ENCODE results near the gene PTEN. TPM values are rescaled to one million over a fixed set of nuclear protein-coding genes. Genes with fewer than 3 reads are reported as not detected.
"Not testable (repeated sequence)": the region's sequence is repeated elsewhere in the genome, so short reads cannot be mapped to it uniquely, and the experiment has no call there.

PTEN gene
- total RNA-seq, 1 donor, result 171 TPM

DNA sequence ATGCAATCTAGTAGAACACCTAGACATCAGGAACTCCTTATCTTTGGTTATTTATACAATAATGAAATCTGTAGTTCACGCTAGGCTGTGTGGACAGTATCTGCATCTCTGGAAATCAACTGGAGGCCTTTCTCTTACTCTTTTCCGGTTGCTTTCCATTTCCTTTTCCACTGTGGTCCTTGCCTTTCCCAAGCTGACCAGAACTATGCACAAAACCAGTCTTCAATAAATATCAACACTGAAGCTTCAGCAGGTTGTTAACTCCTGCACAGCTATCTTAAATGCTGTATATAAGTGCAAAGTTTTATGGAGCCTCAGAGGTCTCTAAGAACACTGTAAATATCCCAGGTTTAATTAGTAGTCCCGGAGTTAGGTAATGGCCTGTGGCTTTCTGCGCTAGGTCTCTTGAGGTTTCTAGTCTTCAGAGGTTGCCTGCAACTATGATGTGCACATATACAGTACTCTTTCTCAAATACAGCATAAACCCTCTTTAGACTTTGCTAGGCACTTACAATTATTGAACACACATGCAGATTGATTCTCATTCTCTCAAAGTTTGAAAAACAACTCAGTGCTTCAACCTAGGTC lies 2.5 kb upstream of the PTEN start:
- Histone ChIP-seq H3K4me1 (ENCODE audit: insufficient read depth, low read length) (peaks cover 19% of the 10 kb centered on the region), H3K4me3 (ENCODE audit: low read length) (no peak overlapping the region), H3K9me3 (ENCODE audit: low read depth, low read length) (no peaks in the 10 kb centered on the region), H3K27me3 (ENCODE audit: insufficient read depth, low read length) (no peaks in the 10 kb centered on the region)

DNA sequence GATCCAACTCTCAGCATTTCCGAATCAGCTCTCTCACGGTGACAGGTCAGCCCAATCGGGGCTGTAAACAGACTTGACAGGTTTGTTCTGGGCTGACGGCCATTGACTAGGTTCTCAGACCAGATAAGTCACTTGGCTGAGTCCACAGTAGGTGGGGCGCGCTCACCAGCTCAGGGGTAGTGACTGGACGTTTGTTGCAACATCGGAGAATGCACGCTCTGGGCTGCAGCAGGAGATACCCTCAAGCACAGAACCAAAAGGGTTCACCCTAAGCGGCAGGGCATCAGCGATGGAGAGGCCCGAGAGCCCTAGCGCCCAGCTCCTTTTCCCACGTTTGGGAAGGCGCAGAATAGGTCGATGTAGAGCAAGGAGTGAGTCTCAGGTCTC lies 1.9 kb upstream of the PTEN start:
- Histone ChIP-seq H3K4me3 (ENCODE audit: low read length) (peak overlapping the region; percentile 86), H3K9me3 (ENCODE audit: low read depth, low read length) (no peaks in the 10 kb centered on the region), H3K4me1 (ENCODE audit: insufficient read depth, low read length) (peaks cover 19% of the 10 kb centered on the region), H3K27me3 (ENCODE audit: insufficient read depth, low read length) (no peaks in the 10 kb centered on the region)

DNA sequence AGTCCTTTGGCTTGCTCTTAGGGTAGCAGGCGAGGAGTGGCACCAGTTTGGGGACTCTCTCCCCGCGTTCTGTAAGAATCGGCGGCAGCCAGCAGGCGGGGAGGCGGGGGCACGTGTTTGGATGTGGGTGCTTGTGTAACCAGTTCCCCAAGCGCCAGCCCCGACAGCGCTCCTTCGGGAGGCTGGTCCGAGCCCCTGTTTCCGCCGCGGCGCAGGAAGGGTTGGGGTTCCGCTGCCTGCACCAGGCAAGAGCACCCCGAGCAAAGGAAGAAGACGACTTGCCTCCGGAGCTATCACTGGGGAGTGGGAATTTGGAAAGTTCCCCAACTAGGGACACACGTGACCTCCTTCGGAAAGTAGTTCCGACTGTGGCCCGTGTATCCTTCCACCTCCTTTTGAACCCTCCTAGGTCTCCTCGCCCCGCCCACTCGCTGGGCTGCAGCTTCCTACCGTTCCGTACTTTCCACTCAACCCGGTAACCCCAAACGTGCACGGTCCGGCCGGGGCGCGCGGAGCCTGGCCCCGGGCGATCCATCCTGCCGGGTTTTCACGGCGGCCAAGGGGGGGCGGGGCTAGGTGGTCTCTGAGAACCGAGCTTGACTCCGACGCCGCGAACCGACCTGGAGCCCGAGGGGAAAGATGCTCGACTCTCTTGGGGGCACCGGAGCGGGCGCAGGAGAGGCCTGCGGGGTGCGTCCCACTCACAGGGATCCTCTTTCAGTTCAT lies 1.3 kb upstream of the PTEN start:
- Histone ChIP-seq H3K4me3 (ENCODE audit: low read length) (peak overlapping the region; percentile 86), H3K27me3 (ENCODE audit: insufficient read depth, low read length) (no peaks in the 10 kb centered on the region), H3K9me3 (ENCODE audit: low read depth, low read length) (no peaks in the 10 kb centered on the region), H3K4me1 (ENCODE audit: insufficient read depth, low read length) (peaks cover 19% of the 10 kb centered on the region)

DNA sequence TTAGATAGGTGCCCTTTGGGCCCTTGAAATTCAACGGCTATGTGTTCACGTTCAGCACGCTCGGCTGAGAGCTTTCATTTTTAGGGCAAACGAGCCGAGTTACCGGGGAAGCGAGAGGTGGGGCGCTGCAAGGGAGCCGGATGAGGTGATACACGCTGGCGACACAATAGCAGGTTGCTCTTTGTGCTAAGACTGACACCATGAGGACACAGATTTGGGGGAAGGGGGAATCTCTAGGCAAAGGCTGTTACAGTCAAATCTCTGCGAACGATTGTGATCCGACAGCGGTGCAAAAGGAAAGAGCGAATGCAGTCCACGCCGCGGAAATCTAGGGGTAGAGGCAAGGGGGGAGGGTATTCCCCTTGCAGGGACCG lies 759 bp upstream of the PTEN start:
- H3K27me3 ChIP-seq (ENCODE audit: insufficient read depth, low read length), result no peaks in the 10 kb centered on the region
- no peaks in the 10 kb centered on the region for H3K9me3 ChIP-seq (ENCODE audit: low read depth, low read length)
- H3K4me3 ChIP-seq (ENCODE audit: low read length), result peak overlapping the region; percentile 86
- peaks cover 19% of the 10 kb centered on the region for H3K4me1 ChIP-seq (ENCODE audit: insufficient read depth, low read length)

DNA sequence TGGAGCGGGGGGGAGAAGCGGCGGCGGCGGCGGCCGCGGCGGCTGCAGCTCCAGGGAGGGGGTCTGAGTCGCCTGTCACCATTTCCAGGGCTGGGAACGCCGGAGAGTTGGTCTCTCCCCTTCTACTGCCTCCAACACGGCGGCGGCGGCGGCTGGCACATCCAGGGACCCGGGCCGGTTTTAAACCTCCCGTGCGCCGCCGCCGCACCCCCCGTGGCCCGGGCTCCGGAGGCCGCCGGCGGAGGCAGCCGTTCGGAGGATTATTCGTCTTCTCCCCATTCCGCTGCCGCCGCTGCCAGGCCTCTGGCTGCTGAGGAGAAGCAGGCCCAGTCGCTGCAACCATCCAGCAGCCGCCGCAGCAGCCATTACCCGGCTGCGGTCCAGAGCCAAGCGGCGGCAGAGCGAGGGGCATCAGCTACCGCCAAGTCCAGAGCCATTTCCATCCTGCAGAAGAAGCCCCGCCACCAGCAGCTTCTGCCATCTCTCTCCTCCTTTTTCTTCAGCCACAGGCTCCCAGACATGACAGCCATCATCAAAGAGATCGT lies 598 bp downstream of the PTEN start:
- not testable (repeated sequence) for H3K9me3 ChIP-seq (ENCODE audit: low read depth, low read length); H3K27me3 ChIP-seq (ENCODE audit: insufficient read depth, low read length)
- peak overlapping the region; percentile 86 for H3K4me3 ChIP-seq (ENCODE audit: low read length)
- peaks cover 21% of the 10 kb centered on the region for H3K4me1 ChIP-seq (ENCODE audit: insufficient read depth, low read length)

DNA sequence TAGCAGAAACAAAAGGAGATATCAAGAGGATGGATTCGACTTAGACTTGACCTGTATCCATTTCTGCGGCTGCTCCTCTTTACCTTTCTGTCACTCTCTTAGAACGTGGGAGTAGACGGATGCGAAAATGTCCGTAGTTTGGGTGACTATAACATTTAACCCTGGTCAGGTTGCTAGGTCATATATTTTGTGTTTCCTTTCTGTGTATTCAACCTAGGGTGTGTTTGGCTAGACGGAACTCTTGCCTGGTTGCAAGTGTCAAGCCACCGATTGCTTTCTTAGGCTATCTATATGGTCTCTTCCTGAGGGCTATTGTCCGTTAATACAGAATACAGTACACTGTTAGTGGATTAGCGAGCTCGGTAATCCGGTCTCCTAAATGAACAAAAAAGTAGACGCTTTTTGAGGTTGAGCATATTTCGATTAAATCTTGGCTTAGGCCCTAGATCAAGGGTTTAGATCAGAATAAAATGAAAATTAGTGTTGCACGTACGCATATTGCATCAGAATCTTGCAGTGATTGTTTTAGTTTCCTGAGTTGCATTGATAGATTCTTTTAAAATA lies 1.2 kb downstream of the PTEN start:
- Histone ChIP-seq H3K9me3 (ENCODE audit: low read depth, low read length) (no peaks in the 10 kb centered on the region), H3K27me3 (ENCODE audit: insufficient read depth, low read length) (no peaks in the 10 kb centered on the region), H3K4me3 (ENCODE audit: low read length) (peak overlapping the region; percentile 86), H3K4me1 (ENCODE audit: insufficient read depth, low read length) (peaks cover 25% of the 10 kb centered on the region)

DNA sequence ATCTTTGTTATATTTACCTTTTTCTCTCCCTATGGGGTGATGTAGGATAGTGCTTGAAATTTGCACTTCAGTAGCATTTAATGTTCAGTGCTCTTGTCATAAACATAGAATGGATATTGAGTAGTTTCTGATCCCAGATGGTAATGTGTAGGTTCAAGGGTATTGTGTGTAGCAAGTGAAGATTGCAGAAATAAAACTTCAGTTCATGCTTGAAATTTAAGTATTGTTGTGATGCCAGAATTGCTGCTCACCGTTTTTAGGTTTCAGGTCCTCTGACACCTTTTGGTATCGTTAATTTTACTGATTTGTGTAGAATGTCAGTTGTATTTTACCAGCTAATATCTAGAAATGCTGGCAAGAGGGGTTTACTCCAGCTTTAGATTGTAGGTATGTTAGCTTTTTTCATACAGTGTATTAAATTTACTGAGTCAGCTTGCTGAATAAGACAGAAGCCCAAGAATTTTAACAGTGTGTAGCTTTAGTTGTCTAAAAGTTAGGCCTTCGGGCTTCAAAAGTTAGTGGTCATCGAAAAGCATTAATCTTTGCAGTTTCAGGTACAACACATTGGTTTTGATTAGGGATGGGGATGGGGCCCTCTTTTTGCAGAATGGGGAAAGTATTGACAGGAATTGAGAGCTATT lies 1.9 kb downstream of the PTEN start:
- H3K9me3 ChIP-seq (ENCODE audit: low read depth, low read length), result no peaks in the 10 kb centered on the region
- H3K4me3 ChIP-seq (ENCODE audit: low read length), result peak overlapping the region; percentile 86
- H3K27me3 ChIP-seq (ENCODE audit: insufficient read depth, low read length), result no peaks in the 10 kb centered on the region
- H3K4me1 ChIP-seq (ENCODE audit: insufficient read depth, low read length), result peaks cover 22% of the 10 kb centered on the region

DNA sequence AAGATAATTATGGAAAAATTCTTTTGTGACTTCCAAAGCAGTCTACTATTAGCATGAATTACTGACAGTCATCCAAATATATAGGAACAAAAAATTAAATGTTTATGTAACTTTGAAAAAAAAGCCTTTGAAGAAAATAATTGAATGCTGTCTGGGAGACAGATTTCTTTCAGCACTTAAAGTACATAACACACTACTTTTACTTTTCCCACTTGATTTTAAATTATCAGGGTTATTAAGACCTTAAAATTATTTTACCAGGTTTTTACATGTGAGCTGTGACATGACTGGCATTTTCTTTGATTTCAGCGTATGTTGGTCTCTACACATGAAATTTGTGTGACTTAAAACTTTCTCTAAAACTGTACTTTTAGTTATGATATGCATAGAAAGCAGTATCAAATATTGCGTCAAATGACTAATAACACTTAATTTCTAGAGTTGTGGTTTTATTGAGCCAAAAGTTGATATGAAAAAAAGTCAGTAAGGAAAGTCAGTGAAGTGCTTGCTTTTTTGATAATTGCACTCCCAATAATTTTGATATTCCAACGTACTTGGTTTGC lies 3.1 kb downstream of the PTEN start:
- H3K4me3 ChIP-seq (ENCODE audit: low read length), result peak overlapping the region; percentile 86
- peaks cover 19% of the 10 kb centered on the region for H3K4me1 ChIP-seq (ENCODE audit: insufficient read depth, low read length)
- no peaks in the 10 kb centered on the region for H3K9me3 ChIP-seq (ENCODE audit: low read depth, low read length)
- no peaks in the 10 kb centered on the region for H3K27me3 ChIP-seq (ENCODE audit: insufficient read depth, low read length)

DNA sequence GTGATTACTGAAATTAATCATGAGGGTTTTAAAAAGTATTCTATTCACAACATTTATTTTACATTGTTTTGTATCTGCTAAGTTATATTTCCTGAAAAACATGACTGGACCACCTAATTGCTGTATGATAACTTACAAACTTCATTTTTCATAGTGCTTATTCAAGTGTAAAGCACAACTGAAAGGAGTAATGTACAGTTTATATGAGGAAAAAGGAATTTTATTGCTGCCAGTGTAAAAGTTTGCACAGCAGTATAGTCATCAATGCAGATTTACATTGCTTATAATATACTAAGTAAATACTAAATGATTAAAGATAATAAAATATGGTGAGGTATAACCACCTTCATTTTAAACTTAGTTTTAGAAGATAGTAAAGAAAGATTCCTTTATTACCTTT lies 4.0 kb downstream of the PTEN start:
- H3K9me3 ChIP-seq (ENCODE audit: low read depth, low read length), result no peaks in the 10 kb centered on the region
- H3K27me3 ChIP-seq (ENCODE audit: insufficient read depth, low read length), result no peaks in the 10 kb centered on the region
- H3K4me3 ChIP-seq (ENCODE audit: low read length), result peak overlapping the region; percentile 11
- H3K4me1 ChIP-seq (ENCODE audit: insufficient read depth, low read length), result peaks cover 17% of the 10 kb centered on the region

DNA sequence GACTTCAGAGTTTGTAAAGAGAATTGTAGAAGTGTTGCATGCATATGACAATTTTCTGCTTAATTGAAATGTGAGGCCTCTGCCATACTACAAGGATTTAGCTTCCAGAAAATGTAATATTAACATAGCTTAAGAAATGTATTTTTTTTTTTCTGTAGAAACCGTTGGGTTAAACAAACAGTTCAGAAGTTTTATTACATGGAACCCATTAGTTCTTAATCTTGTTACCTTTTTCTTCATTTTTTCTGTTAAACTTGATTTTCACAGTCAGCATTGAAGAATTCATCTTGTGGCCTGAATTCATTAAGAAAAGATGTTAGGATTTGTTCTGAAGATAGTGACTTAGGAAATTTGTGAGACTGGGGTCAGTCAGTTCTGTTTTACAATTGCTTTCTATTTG lies 4.9 kb downstream of the PTEN start:
- no peaks in the 10 kb centered on the region for H3K27me3 ChIP-seq (ENCODE audit: insufficient read depth, low read length)
- peak overlapping the region; percentile 0 for H3K4me3 ChIP-seq (ENCODE audit: low read length)
- peaks cover 26% of the 10 kb centered on the region for H3K4me1 ChIP-seq (ENCODE audit: insufficient read depth, low read length)
- H3K9me3 ChIP-seq (ENCODE audit: low read depth, low read length), result no peaks in the 10 kb centered on the region

DNA sequence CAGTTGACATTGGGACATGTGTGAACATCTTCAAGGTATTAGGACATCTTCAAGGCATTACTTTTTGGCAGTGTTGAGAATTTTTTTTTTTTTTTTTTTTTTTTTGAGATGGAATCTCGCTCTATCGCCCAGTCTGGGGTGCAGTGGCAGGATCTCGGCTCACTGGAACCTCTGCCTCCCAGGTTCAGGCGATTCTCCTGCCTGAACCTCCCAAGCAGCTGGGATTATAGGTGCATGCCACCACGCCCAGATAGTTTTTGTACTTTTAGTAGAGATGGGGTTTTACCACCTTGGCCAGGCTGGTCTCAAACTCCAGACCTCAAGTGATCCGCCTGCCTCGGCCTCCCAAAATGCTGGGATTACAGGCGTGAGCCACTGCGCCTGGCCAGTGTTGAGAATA lies 5.7 kb downstream of the PTEN start:
- not testable (repeated sequence) for H3K27me3 ChIP-seq (ENCODE audit: insufficient read depth, low read length); H3K4me3 ChIP-seq (ENCODE audit: low read length); H3K9me3 ChIP-seq (ENCODE audit: low read depth, low read length)
- peaks cover 30% of the 10 kb centered on the region for H3K4me1 ChIP-seq (ENCODE audit: insufficient read depth, low read length)

DNA sequence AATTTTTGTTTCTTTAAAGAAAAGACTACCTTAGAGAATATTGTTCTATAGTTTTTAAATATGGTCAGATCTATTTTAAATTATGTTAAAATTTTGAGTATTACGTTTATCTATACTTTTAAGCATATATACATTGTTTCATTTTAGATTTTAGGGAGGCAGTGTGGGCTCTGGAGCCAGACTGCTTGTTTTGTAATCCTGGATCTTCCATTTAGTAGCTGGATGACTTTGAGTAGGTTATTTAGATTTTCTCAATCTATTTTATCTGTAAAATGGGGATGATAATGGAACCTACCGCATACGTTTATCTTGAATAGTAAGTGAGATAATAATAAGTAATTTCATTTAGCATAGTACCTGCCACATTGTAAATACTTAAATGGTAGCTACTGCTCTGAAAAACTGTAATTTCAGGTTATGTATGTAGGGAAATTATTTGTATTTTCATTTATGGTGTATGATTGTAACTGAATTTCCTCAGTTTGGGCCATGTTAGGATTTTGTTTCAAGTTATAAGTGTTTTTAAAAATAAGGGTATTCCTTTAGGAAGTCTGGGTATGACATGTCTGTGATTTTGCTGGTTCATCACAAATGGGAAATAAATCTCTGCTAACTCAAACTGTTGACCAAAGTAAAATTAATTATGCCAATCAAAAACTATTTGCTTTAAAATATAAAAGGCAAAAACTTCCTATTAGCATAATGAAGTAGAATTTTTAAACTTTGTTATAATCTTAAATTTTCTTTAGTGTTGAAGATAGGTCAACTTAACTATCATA lies 6.5 kb downstream of the PTEN start:
- Histone ChIP-seq H3K4me1 (ENCODE audit: insufficient read depth, low read length) (peaks cover 33% of the 10 kb centered on the region), H3K27me3 (ENCODE audit: insufficient read depth, low read length) (no peaks in the 10 kb centered on the region), H3K9me3 (ENCODE audit: low read depth, low read length) (no peaks in the 10 kb centered on the region), H3K4me3 (ENCODE audit: low read length) (no peak overlapping the region)

DNA sequence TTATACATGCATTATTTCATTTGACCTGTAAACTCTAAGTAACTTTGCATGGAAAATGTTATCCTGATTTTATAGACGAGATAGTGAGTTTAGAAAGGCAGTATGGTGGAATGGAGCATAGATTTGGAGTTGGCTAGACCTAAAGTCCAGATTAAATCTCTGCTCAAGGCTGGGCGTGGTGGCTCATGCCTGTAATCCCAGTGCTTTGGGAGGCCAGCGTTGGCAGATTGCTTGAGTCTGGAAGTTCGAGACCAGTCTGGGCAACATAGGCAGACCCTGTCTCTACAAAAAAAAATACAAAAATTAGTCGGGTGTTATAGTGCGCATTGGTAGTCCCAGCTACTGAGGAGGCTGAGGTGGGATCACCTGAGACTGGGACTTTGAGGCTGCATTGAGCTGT lies 9.4 kb downstream of the PTEN start:
- H3K4me3 ChIP-seq (ENCODE audit: low read length), result no peak overlapping the region
- no peaks in the 10 kb centered on the region for H3K27me3 ChIP-seq (ENCODE audit: insufficient read depth, low read length)
- peaks cover 33% of the 10 kb centered on the region for H3K4me1 ChIP-seq (ENCODE audit: insufficient read depth, low read length)
- H3K9me3 ChIP-seq (ENCODE audit: low read depth, low read length), result no peaks in the 10 kb centered on the region

DNA sequence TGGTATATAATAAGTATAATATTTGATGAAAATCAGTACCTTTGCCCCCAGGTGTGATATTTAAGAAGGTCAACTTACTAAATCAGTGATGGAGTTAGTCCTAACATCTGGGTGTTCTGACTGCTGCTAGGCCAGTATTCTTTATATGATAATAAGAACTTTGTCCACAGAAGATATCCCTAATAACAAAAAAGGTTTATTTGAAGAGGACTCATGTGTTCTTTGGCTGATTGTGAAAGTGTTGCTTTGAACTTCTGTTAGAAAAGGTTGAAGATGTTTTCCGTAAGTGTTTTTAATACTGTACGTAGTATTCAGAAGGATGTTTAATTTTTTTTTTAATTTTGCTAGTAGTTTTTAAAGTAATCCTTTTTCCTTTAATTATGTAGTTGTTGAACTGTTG lies 10.2 kb downstream of the PTEN start:
- Histone ChIP-seq H3K9me3 (ENCODE audit: low read depth, low read length) (no peaks in the 10 kb centered on the region), H3K27me3 (ENCODE audit: insufficient read depth, low read length) (no peaks in the 10 kb centered on the region), H3K4me1 (ENCODE audit: insufficient read depth, low read length) (peaks cover 33% of the 10 kb centered on the region), H3K4me3 (ENCODE audit: low read length) (no peak overlapping the region)

Data from mononuclear cell (primary cell).